Kasumi-1 (cell line): ENCODE data around the gene COQ5.
A peak's percentile ranks its signal among the peaks of the same experiment; 100 is the strongest.
"Not testable (repeated sequence)": the region's sequence is repeated elsewhere in the genome, so short reads cannot be mapped to it uniquely, and the experiment has no call there.

ENCODE experiments used
- DNase-seq, 2 experiments: peaks; one replicate each; lab custom pipeline; 2025; lab: John Stamatoyannopoulos, UW

The COQ5 gene

GRCh38 chr12:120529641-120530417, 871 bp upstream of the COQ5 start:
- peak; percentile 50 to 52 for DNase-seq

- DNase-seq: no peak
Measured at GRCh38 chr12:120522568-120522967, 6.4 kb downstream of the COQ5 start.

GRCh38 chr12:120519324-120519723, 9.6 kb downstream of the COQ5 start:
- not testable (repeated sequence) for DNase-seq

DNA sequence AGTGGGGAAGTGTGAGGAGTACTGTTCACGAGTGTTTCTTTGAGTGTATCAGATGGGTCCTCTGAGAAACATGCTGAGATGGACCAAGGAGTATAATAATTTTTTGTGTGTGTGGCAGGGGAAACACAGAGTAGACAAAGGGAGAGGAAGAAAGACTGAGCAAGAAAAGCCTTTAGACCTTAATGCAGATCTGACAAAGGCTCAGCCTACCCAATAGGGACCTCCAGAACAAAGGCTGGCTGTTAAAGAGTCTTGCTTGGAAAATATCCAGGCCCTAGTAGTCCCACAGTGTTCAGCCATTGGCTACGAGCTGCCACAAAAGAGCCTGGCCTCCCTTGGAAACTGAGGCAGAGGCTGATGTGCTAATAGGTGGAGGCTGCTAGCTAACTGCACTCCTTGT, 13.5 kb downstream of the COQ5 start:
- no peak for DNase-seq

DNA sequence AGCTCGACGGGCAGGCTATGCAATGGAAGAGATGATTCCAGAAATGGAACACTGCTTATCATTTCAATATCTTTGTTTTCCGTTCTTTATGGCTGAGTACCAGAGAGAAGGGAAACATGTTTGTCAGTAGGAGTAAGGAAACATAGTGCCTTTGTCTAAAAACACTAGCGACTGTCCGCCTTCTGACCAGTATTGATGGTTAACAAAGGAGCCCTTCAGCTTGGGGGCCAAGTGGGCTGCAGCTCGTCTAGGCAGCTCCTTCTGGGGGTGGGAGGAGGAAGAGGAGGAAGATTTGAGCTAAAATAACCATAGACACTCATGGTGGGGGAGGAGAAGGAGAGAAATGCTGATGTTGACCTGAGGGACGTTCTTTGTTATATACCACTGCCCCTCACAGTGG, 15.0 kb downstream of the COQ5 start:
- DNase-seq: no peak

DNA sequence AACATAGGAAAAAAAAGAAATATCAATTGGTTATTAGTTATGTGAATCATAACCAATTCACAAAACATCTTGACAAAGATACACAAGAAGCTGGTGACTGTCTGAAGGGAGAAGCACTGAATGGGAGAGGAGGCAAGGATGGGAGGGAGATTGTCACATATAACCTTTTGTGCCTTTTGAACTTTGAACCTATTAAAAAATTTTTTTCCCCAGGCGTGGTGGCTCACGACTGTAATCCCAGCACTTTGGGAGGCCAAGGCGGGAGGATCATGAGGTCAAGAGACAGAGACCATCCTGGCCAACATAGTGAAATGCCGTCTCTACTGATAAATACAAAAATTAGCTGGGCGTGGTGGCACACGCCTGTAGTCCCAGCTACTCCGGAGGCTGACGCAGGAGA, 20.4 kb downstream of the COQ5 start:
- no peak for DNase-seq

GRCh38 chr12:120504587-120504986, 24.4 kb downstream of the COQ5 start:
- DNase-seq: no peak

GRCh38 chr12:120500581-120500980, 28.4 kb downstream of the COQ5 start:
- DNase-seq: no peak

- no peak for DNase-seq
Measured at GRCh38 chr12:120498870-120499515, 30.0 kb downstream of the COQ5 start.

GRCh38 chr12:120497524-120498150, 31.3 kb downstream of the COQ5 start:
- DNase-seq: no peak

GRCh38 chr12:120496413-120497340, 32.3 kb downstream of the COQ5 start:
- DNase-seq: peak; percentile 73 to 75

GRCh38 chr12:120495731-120496412, 33.1 kb downstream of the COQ5 start, which contains the start of gene DYNLL1:
Gene DYNLL1, plus strand, starts transcription at chr12:120496113. Its CDS starts 309 bp downstream, at chr12:120496422.
- peak; percentile 91 to 92 for DNase-seq

GRCh38 chr12:120495186-120495730, 33.7 kb downstream of the COQ5 start:
- no peak for DNase-seq

DNA sequence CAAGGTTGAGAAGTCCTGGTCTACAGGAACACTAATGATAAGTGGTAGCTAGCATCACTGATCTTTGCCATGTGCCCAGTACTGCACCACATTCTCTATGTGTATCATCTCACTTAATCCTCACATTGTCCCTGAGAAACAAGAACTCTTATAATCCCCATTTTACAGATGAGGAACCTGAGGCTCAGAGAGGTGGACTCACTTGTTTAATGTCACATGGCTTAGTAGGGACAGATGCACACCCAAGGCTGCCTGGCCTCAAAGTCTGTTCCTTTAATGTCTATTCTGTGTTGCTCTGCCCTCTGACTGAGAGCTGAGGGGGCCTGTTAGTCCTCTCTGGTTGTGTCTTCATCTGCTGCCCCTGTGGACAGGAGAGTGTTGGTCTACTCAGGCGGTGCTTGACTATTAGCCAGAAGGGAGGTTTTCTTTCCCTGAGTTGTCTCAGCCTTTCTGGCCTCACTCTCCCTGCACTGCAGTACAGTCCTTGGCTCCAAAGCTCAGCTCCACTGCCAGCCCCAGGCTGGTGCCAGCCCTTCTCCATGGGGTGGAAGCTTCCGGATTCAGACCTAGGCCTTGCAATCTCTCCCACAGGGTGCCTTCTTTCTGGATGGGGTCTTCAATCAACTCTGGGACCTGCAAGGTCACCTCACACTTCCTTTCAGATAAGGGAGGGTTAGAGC, 38.0 kb downstream of the COQ5 start:
- DNase-seq: no peak

DNA sequence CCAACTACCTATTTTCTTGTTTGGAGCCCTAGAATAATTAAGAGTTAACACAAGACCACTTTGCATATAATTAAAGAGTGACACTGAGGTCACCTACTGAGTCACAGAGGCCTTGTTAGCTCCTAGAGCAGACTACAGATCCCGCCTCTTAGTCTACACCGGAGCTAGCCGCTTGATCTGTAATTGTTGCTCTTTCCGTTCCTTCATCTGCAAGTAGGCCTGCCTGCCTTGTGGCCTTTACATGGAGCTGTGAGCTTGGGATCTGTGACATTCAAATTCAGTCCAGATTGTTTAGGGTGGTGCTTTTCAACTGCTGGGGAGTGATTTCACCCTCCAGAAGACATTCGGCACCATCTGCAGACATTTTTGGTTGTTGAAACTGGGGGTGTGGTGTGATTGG, 38.6 kb downstream of the COQ5 start:
- DNase-seq: no peak

DNA sequence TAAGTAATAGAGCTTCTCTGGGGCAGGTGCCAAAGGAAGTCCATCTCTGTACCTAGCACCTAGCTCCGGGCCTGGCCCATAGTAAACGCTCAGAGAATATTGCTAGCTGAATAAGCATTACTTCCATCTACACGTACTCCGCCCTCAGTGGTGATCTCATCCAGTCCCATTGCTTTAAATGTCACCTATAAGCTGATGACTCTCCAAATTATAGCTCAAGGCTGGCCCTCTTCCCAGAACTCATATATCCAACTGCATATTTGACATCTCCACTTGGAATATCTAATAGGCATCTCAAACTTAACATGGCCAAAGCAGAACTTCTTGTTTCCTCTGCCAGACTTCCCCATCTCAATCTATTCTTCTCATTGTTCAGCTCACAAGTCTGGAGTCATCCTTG, 39.9 kb downstream of the COQ5 start:
- DNase-seq: no peak

GRCh38 chr12:120488057-120488640, 40.8 kb downstream of the COQ5 start:
- no peak for DNase-seq

DNA sequence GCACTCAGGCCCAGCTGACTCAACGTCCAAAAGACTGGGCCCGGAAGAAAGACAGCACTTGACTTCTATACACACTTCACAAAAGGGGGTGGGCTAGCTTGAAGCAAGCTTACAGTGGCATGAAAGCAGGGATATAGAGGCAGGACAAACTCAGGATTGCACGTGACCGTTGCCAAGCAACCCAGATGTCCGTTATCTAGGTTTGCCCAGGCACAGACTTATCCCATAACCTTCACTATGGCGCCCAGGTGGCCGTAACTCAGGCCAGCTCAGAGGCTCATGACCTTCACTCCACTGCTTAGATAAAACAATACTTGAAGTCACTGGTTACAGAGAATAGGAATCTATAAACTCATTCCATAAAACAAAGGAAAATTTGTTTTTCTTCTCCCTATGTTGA, 41.4 kb downstream of the COQ5 start:
- not testable (repeated sequence) for DNase-seq

- DNase-seq: no peak
Measured at GRCh38 chr12:120485961-120486881, 42.7 kb downstream of the COQ5 start.
